Measurements from ENCODE around the gene SLC35G6.

Gene SLC35G6

GRCh38 chr17:7511108-7511507 is 29.9 kb downstream of the SLC35G6 start:
- ChIA-PET POLR2A (ENCODE audit: low non-redundant PET) (no interaction called here), CTCF (interaction anchor here (1.0 kb wide), 1 partner anchor 155 kb away, joined by 3 read pairs; no protein-coding TSS in a partner anchor)
- peak overlapping the region; percentile 35 for H3K27ac ChIP-seq
- TF ChIP-seq CTCF (conservative IDR thresholded peaks at IDR 0.05; ENCODE audit: low read depth): no peak
- DNase-seq (ENCODE audit: low spot score): no peak

GRCh38 chr17:7512105-7512504 is 30.9 kb downstream of the SLC35G6 start:
- no peak for DNase-seq (ENCODE audit: low spot score)
- POLR2A ChIA-PET (ENCODE audit: low non-redundant PET): no interaction called here
- peak overlapping the region; percentile 35 for H3K27ac ChIP-seq
- TF ChIP-seq CTCF (conservative IDR thresholded peaks at IDR 0.05; ENCODE audit: low read depth): no peak
- CTCF ChIA-PET: interaction anchor here (1.0 to 3.1 kb wide), 2 partner anchors 49 to 156 kb away, joined by 3 to 19 read pairs; partner anchors contain the start of gene SENP3

GRCh38 chr17:7512824-7513540 is 31.7 kb downstream of the SLC35G6 start:
- DNase-seq (ENCODE audit: low spot score): no peak
- CTCF ChIA-PET: interaction anchor here (0.6 to 3.8 kb wide), 4 partner anchors 19 to 76 kb away, joined by 3 to 19 read pairs (median 10); partner anchors contain the start of genes SENP3 and TNFSF13
- TF ChIP-seq CTCF (conservative IDR thresholded peaks at IDR 0.05; ENCODE audit: low read depth): no peak
- POLR2A ChIA-PET (ENCODE audit: low non-redundant PET): interaction anchor here (1.0 kb wide), 1 partner anchor 48 kb away, joined by 4 read pairs; no protein-coding TSS in a partner anchor
- H3K27ac ChIP-seq: peak overlapping the region; percentile 48

- H3K27ac ChIP-seq: peak overlapping the region; percentile 48
- no peak for TF ChIP-seq CTCF (conservative IDR thresholded peaks at IDR 0.05; ENCODE audit: low read depth)
- ChIA-PET POLR2A (ENCODE audit: low non-redundant PET) (no interaction called here), CTCF (interaction anchor here (0.8 to 3.8 kb wide), 5 partner anchors 11 to 77 kb away, joined by 5 to 19 read pairs (median 8); partner anchors contain the start of genes SENP3 and TNFSF13)
- no peak for DNase-seq (ENCODE audit: low spot score)
Measured at GRCh38 chr17:7513850-7514419, 32.7 kb downstream of the SLC35G6 start.

- DNase-seq (ENCODE audit: low spot score): no peak
- TF ChIP-seq CTCF (conservative IDR thresholded peaks at IDR 0.05; ENCODE audit: low read depth): no peak
- ChIA-PET POLR2A (ENCODE audit: low non-redundant PET) (interaction anchor here (0.7 kb wide), 2 partner anchors 44 to 170 kb away, joined by 3 to 5 read pairs; no protein-coding TSS in a partner anchor), CTCF (interaction anchor here (1.8 to 3.8 kb wide), 2 partner anchors 42 to 44 kb away, joined by 13 to 14 read pairs; partner anchors contain the start of gene TNFSF13)
- no peak overlapping the region for H3K27ac ChIP-seq
Measured at GRCh38 chr17:7515911-7516610, 34.8 kb downstream of the SLC35G6 start.

GRCh38 chr17:7523033-7523432 is 41.8 kb downstream of the SLC35G6 start:
- no peak; the same call in 1 of the 2 replicates for TF ChIP-seq CTCF (conservative IDR thresholded peaks at IDR 0.05; ENCODE audit: low read depth)
- ChIA-PET POLR2A (ENCODE audit: low non-redundant PET) (no interaction called here), CTCF (interaction anchor here (0.5 to 0.9 kb wide), 3 partner anchors 11 to 25 kb away, joined by 4 to 6 read pairs (median 4); no protein-coding TSS in a partner anchor)
- no peak for DNase-seq (ENCODE audit: low spot score)
- H3K27ac ChIP-seq: no peak overlapping the region
